ENCODE measurements around the gene NKX2-2.
A peak's percentile ranks its signal among the peaks of the same experiment; 100 is the strongest.
"Not testable (repeated sequence)": the region's sequence is repeated elsewhere in the genome, so short reads cannot be mapped to it uniquely, and the experiment has no call there.

The NKX2-2 gene

DNA sequence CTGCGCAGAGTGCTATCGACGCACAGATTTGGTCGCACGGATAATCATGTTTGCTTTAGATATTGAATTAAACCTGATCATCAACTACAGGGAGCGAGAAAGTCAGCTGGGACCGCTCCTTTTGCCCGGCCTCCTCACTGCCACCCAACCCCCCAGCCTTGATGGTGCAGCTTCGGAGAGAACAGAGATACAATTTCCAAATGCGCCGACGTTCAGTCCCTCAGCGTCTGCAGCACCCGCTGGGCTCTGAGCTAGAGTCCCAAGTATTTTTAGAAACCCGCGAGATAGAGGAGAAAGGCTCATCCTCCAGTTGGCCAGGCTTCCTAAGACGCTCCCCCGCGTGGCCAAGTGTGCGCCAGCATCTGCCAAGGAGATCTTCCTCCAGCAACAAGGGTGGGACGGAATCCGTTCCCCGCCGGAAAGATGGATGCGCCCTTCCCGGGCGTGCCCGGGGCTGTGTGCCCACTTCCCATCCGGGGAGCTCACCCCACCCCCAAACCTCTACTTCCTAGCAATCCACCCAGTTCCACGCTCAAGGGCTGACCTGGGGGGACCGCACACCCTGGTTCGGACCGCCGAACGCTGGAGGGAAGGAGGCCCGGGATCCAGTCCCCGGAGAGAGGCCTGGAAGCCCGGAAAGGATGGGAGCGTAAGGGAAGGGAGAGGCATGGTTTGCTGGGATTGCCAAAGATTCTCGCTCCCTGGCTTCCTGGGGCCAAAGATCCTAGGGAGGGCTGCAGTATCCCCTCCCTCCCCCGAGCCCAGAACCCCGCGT is 4.1 kb downstream of the NKX2-2 start:
- no peak for DNase-seq (ENCODE audit: extremely low read depth in 1 of 2, low read depth in 1 of 2)

DNA sequence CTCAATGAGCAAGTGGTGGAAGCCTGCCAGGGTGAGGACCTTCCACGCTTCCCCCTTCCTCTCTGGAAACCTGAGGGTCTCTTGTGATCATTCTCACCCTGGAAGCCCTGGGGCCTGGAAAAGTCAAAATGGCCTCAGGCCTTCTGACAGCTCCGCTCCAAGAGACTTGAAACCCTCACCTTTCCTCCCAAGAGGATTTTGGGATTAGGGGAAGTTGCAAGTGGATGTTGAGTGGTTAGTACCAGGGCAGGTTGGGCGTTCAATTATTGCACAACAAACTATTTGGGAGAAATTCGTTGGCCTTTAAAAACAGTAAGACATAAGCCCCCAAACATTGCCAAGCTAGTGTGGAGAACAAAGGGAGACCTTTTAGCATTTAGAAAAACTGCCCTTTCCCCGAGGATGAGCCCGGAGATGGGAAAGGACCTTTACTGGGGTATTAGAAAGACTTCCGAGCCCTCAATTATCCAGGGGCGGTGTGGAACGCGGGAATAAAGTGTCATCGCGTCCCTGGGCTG is 4.7 kb downstream of the NKX2-2 start:
- DNase-seq (ENCODE audit: extremely low read depth in 1 of 2, low read depth in 1 of 2): no peak

GRCh38 chr20:21508230-21509078 is 5.4 kb downstream of the NKX2-2 start:
- no peak for DNase-seq (ENCODE audit: extremely low read depth in 1 of 2, low read depth in 1 of 2)

- DNase-seq (ENCODE audit: extremely low read depth in 1 of 2, low read depth in 1 of 2): no peak
Measured at GRCh38 chr20:21507400-21508229, 6.2 kb downstream of the NKX2-2 start.

DNA sequence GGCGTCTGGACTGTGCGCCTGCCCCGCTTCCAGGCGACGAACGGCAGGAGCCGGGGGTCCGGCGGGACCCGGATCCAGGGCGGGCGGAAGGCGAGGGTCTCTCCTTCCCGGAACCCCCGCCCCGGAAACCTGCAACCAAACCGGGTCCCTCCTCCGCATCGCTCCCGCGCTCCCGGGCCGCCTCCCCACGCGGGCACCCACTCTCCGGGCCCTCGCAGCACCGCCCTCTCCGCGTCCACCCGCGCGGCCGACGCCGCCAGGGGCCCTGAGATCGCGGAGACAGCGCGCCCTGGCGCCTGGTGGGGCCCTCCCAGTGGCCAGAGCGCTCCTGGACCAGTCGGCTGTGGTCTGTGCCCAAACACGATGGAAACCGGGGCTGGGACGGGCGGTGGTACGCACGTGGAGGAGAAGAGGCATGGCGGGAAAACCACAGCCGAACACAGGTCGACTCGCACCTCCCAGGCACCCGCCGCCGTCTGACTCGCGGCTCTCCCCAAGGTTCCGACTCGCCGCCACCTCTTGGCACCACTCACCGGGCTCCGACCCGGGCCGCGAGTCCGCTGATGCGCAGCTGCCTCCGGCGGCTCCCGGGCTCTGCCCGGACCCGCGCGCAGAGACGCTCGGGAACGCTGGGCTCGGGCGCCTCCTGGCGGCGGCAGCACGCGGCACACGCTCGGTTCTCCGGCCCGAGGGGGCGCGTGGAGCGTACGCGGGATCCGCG is 7.9 kb downstream of the NKX2-2 start:
- DNase-seq (ENCODE audit: extremely low read depth in 1 of 2, low read depth in 1 of 2): peak; percentile 12 to 52

DNA sequence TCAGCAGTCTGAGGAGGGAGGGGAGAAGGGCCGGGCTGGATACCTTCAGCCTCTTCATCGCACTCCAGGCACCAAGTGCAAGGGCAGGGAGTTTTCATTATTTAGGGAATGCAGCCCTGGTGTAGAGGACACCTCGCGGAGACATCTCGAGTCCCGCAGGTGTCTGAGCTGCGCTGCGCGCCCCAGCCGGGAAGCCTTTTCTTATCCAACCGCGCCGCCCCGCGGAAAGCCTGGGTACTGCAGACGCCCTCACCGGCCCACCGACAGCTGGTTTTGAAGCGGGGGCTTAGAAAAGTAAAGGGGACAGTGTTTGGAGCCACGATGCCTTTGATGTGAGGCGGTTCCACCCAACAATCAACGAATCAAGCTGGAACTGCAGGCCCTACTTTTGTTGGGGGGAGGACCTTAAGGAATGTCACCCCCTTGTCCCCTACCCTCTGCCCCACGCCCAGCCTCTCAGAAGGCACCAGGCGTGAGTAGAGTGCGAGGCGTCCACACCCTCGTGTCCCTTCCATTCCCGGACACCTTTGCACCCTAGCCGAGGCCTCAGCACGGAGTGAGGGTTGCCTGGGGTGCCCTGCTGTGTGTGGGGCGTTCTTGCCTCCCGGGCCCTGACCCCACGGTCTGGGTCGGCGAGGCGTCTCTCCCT is 8.6 kb downstream of the NKX2-2 start:
- peak; percentile 42 to 73 for DNase-seq (ENCODE audit: extremely low read depth in 1 of 2, low read depth in 1 of 2)

- DNase-seq (ENCODE audit: extremely low read depth in 1 of 2, low read depth in 1 of 2): no peak
Measured at GRCh38 chr20:21504323-21504722, 9.5 kb downstream of the NKX2-2 start.

DNA sequence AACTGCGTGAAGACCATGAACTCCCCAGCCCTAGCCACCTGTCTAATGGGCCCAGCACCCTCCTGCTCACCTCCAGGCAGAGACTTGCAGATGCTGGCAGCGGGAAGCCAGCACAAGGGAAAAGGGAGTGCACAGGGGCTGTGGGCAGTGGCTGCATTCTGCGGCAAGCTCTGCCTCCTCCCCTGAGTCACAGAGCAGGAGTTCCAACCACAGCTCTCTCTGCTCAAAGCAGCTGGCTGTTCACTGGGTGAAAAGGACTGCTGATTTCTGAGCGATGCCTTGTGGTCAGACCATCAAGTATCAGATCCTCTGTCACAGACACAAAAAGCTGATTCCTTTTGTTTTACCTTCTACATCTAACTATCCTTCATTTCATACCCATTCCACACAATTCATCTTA is 10.5 kb downstream of the NKX2-2 start:
- no peak for DNase-seq (ENCODE audit: extremely low read depth in 1 of 2, low read depth in 1 of 2)

GRCh38 chr20:21501184-21501583 is 12.7 kb downstream of the NKX2-2 start:
- no peak for DNase-seq (ENCODE audit: extremely low read depth in 1 of 2, low read depth in 1 of 2)

DNA sequence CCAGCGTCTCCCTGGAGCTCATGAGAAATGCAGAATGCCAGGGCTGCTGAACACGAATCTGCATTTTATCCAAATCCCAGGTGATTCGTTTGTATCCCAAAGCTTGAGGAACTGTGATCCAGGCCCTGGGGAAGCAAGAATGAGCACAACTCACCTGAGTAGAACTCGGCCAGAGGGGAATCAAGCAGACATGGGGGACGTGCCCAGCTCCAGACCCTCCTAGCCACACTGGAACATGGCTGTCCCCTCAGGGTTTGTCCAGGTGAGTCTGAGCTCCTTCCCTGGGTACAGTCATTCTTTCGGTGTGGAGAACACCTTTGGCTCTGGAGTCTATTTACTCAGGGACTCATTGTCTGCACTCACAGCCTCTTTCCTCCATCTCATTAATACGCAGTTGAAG is 13.3 kb downstream of the NKX2-2 start:
- DNase-seq (ENCODE audit: extremely low read depth in 1 of 2, low read depth in 1 of 2): no peak

- no peak for DNase-seq (ENCODE audit: extremely low read depth in 1 of 2, low read depth in 1 of 2)
Measured at GRCh38 chr20:21499641-21500040, 14.2 kb downstream of the NKX2-2 start.

GRCh38 chr20:21498635-21499034 is 15.2 kb downstream of the NKX2-2 start:
- DNase-seq (ENCODE audit: extremely low read depth in 1 of 2, low read depth in 1 of 2): no peak

- no peak for DNase-seq (ENCODE audit: extremely low read depth in 1 of 2, low read depth in 1 of 2)
Measured at GRCh38 chr20:21498195-21498594, 15.7 kb downstream of the NKX2-2 start.

DNA sequence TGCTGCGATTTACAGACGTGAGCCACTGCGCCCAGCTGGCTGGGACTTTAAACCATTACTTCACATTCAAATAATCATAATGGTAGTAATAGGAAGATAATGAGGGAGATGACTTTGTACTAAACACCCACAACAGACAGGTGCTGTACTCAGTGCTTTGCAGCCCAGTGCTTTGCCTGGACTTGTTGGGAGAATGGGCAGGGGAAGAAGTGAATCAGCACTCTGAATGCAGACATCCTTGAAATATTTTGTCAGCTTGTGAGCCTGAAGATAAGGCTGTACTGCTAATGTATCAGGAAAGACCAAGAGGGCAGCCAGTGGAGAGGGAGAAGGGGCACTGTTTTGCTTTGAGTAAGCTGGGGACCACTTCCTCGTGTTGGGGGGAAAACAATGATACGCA is 17.4 kb downstream of the NKX2-2 start:
- no peak for DNase-seq (ENCODE audit: extremely low read depth in 1 of 2, low read depth in 1 of 2)

- DNase-seq (ENCODE audit: extremely low read depth in 1 of 2, low read depth in 1 of 2): no peak
Measured at GRCh38 chr20:21493049-21493448, 20.8 kb downstream of the NKX2-2 start.

DNA sequence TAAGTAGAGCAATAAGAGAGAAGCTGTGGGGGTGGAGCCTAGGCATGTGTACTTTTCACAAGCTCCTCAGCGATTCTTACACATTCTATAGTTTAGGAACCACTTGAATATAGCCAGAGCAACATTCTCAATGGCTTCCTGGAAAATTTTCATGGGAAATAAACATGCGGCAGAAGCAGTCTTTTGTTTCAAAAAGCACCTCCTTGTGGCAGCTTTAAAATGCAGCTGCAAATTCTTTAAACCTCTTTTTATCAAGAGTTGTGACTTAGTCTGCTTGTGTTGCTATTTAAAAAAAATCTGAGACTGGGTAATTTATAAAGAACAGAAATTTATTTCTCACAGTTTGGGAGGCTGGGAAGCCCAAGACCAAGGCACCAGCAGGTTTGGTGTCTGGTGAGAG is 23.8 kb downstream of the NKX2-2 start:
- no peak for DNase-seq (ENCODE audit: extremely low read depth in 1 of 2, low read depth in 1 of 2)

- not testable (repeated sequence) for DNase-seq (ENCODE audit: extremely low read depth in 1 of 2, low read depth in 1 of 2)
Measured at GRCh38 chr20:21480144-21480543, 33.7 kb downstream of the NKX2-2 start.

DNA sequence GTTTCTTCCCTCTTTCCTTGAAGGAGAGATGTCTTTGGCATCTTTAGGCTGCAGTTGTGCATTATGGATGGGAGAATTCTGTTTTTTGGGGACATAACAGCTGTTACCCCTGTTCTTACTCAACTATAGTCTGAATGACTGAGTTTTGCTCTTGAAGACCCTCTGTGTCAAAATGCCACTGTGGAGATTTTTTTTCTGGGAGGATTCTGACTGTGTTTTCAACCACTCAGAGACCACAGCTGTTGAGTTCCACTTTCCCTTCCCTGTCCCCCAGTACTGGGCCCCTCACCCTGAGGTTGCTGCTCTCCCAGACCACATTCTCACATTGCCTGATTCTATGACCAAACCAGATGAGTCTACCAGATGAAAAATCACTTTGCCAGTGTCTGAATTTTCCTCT is 48.1 kb downstream of the NKX2-2 start:
- DNase-seq (ENCODE audit: extremely low read depth in 1 of 2, low read depth in 1 of 2): no peak

DNA sequence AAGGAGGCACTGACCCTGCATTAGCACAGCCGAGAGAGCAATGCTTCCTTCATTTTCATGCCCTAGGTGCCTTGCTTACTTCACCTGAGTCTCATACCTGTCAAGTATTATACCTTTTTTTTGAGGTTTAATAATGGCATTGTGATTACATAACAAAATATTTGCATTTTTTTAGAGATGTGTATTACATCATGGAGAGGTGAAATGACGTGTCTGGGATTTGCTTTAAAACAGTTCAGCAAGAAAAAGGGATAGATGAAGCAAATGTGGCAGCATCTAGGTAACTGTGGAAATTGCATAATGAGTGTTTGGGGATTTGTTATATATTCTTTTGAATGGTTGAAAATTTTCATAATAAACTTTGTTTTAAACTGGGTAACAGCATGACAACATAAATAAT is 48.9 kb downstream of the NKX2-2 start:
- no peak for DNase-seq (ENCODE audit: extremely low read depth in 1 of 2, low read depth in 1 of 2)
